Brain pericyte (primary cell): ENCODE results near the gene VAMP2.
"Not testable (repeated sequence)": the region's sequence is repeated elsewhere in the genome, so short reads cannot be mapped to it uniquely, and the experiment has no call there.

Source experiments
- DNase-seq: peaks from one replicate; pipeline ENCODE4 v3.0.0-alpha.2; 2012; ENCODE audit warnings: low read depth, low spot score

Gene VAMP2

GRCh38 chr17:8176197-8176940 is 13.6 kb upstream of the VAMP2 start, which contains the start of gene TMEM107:
Gene TMEM107, minus strand, starts transcription at chr17:8176380. Its CDS starts 94 bp downstream, at chr17:8176286.
- no peak for DNase-seq

- no peak for DNase-seq
Measured at GRCh38 chr17:8175795-8176196, 13.0 kb upstream of the VAMP2 start.

GRCh38 chr17:8173871-8174322 is 11.1 kb upstream of the VAMP2 start:
- no peak for DNase-seq

GRCh38 chr17:8173056-8173870 is 10.5 kb upstream of the VAMP2 start:
- DNase-seq = peak; percentile 93

GRCh38 chr17:8170186-8170585 is 7.4 kb upstream of the VAMP2 start:
- not testable (repeated sequence) for DNase-seq

- no peak for DNase-seq
Measured at GRCh38 chr17:8167526-8167925, 4.8 kb upstream of the VAMP2 start.

GRCh38 chr17:8166731-8167130 is 4.0 kb upstream of the VAMP2 start:
- DNase-seq = no peak

GRCh38 chr17:8164815-8165131 is 2.0 kb upstream of the VAMP2 start:
- no peak for DNase-seq

- DNase-seq = no peak
Measured at GRCh38 chr17:8163978-8164814, 1.4 kb upstream of the VAMP2 start.

GRCh38 chr17:8162997-8163977 is 539 bp upstream of the VAMP2 start:
- no peak for DNase-seq

- no peak for DNase-seq
Measured at GRCh38 chr17:8161289-8162232, 1.2 kb downstream of the VAMP2 start.

- no peak for DNase-seq
Measured at GRCh38 chr17:8160741-8161221, 2.0 kb downstream of the VAMP2 start.

GRCh38 chr17:8160224-8160577 is 2.5 kb downstream of the VAMP2 start:
- no peak for DNase-seq

GRCh38 chr17:8159459-8160223 is 3.1 kb downstream of the VAMP2 start:
- no peak for DNase-seq

- no peak for DNase-seq
Measured at GRCh38 chr17:8159032-8159400, 3.7 kb downstream of the VAMP2 start.

GRCh38 chr17:8158267-8159031 is 4.3 kb downstream of the VAMP2 start:
- DNase-seq = no peak

GRCh38 chr17:8156246-8156992 is 6.3 kb downstream of the VAMP2 start:
- peak; percentile 100 for DNase-seq

- DNase-seq = no peak
Measured at GRCh38 chr17:8155996-8156245, 6.8 kb downstream of the VAMP2 start.
